Liver (tissue), 9 donors: Measurements from ENCODE around the gene LAMC3. TPM values are rescaled to one million over a fixed set of nuclear protein-coding genes. Genes with fewer than 3 reads are reported as not detected.
"Not testable (repeated sequence)": the region's sequence is repeated elsewhere in the genome, so short reads cannot be mapped to it uniquely, and the experiment has no call there.

Experiments used
- DNase-seq: peaks from one replicate; pipeline ENCODE4 v3.0.0-alpha.2; 2017; ENCODE audit warnings: low spot score
- H3K27ac ChIP-seq, 2 donors: one replicate each; pipeline ENCODE4 v1.7.0; 2013; ENCODE audit warnings: inconsistent platforms in 2 of 2, low read length in 2 of 2, control low read depth in 1 of 2, low read depth in 1 of 2, mild to moderate bottlenecking in 1 of 2
- H3K27me3 ChIP-seq, 4 donors: one replicate each; pipeline versions ENCODE4 v1.6.1 to v1.7.0; 2013; ENCODE audit warnings: low read length in 3 of 4, inconsistent platforms in 1 of 4, mild to moderate bottlenecking in 1 of 4, moderate library complexity in 1 of 4; ENCODE audit not compliant: control insufficient read depth in 4 of 4, insufficient read depth in 4 of 4
- H3K36me3 ChIP-seq, 4 donors: one replicate each; pipeline versions ENCODE4 v1.6.1 to v1.7.0; 2013; ENCODE audit warnings: low read length in 3 of 4, mild to moderate bottlenecking in 3 of 4, low read depth in 1 of 4, moderate library complexity in 1 of 4; ENCODE audit not compliant: control insufficient read depth in 4 of 4, insufficient read depth in 3 of 4
- H3K4me1 ChIP-seq, 4 donors: one replicate each; pipeline versions ENCODE4 v1.6.1 to v1.7.0; 2013; ENCODE audit warnings: low read length in 3 of 4, mild to moderate bottlenecking in 3 of 4, moderate library complexity in 1 of 4; ENCODE audit not compliant: control insufficient read depth in 4 of 4, insufficient read depth in 4 of 4
- H3K4me3 ChIP-seq, 3 donors: one replicate each; pipeline versions ENCODE4 v1.6.1 to v1.7.0; 2013; ENCODE audit warnings: low read length in 3 of 3, control low read depth in 1 of 3, low read depth in 1 of 3, mild to moderate bottlenecking in 1 of 3
- H3K9ac ChIP-seq, 2 donors: one replicate each; pipeline ENCODE4 v1.7.0; 2013; ENCODE audit warnings: low read length in 2 of 2, mild to moderate bottlenecking in 2 of 2, moderate library complexity in 2 of 2, control low read depth in 1 of 2, low read depth in 1 of 2
- H3K9me3 ChIP-seq, 4 donors: one replicate each; pipeline versions ENCODE4 v1.6.1 to v1.7.0; 2013; ENCODE audit warnings: low read length in 3 of 4; ENCODE audit not compliant: control insufficient read depth in 4 of 4
- EGR1 ChIP-seq, 2 donors: IDR thresholded peaks; 2 replicates each; pipeline ENCODE4 v1.6.1; 2016 to 2018; ENCODE audit warnings: antibody characterized with exemption in 2 of 2, low read depth in 2 of 2
- FOXA1 ChIP-seq: IDR thresholded peaks from 2 replicates; pipeline ENCODE4 v1.6.1; 2016; ENCODE audit warnings: antibody characterized with exemption
- FOXA2 ChIP-seq: IDR thresholded peaks from 2 replicates; pipeline ENCODE4 v1.6.1; 2016; ENCODE audit warnings: antibody characterized with exemption
- GABPA ChIP-seq, 2 donors: IDR thresholded peaks in 1 of 2; conservative IDR thresholded peaks in 1 of 2; 2 replicates each; pipeline ENCODE4 v1.6.1; 2016; ENCODE audit warnings: antibody characterized with exemption in 2 of 2, mild to moderate bottlenecking in 1 of 2, moderate library complexity in 1 of 2
- HNF4A ChIP-seq, 2 donors: conservative IDR thresholded peaks; 2 replicates each; pipeline ENCODE4 v1.6.1; 2016; ENCODE audit warnings: antibody characterized with exemption in 2 of 2, mild to moderate bottlenecking in 2 of 2
- HNF4G ChIP-seq: IDR thresholded peaks from 2 replicates; pipeline ENCODE4 v1.6.1; 2016; ENCODE audit warnings: antibody characterized with exemption
- RAD21 ChIP-seq, 2 donors: IDR thresholded peaks; 2 replicates each; pipeline ENCODE4 v1.6.1; 2016; ENCODE audit warnings: antibody characterized with exemption in 2 of 2, mild to moderate bottlenecking in 2 of 2
- RXRA ChIP-seq, 2 donors: IDR thresholded peaks; 2 replicates each; pipeline ENCODE4 v1.6.1; 2017 to 2018; ENCODE audit warnings: antibody characterized with exemption in 2 of 2, mild to moderate bottlenecking in 1 of 2
- SP1 ChIP-seq: IDR thresholded peaks from 2 replicates; pipeline ENCODE4 v1.6.1; 2018; ENCODE audit warnings: antibody characterized with exemption, mild to moderate bottlenecking
- TAF1 ChIP-seq: conservative IDR thresholded peaks from 2 replicates; pipeline ENCODE4 v1.6.1; 2016; ENCODE audit warnings: antibody characterized with exemption, mild to moderate bottlenecking
- WGBS: extraction: QIAGEN DNeasy Blood & Tissue Kit; methylation state at CpG from one replicate; pipeline ENCODE4 v1.1.7; 2013; 5-methylcytosine and 5-hydroxymethylcytosine counted together
- polyA plus RNA-seq, 2 donors: library from polyadenylated mRNA; stranded (reverse) in 1 of 2; unstranded in 1 of 2; fragments of 200-250 nt in 1 of 2; fragments of >200 nt in 1 of 2; fragmentation: Nextera tagmentation in 1 of 2; extraction: Ambion mirVana in 1 of 2; gene quantifications; one replicate each; pipeline versions ENCODE4 v1.2.1 to v1.2.3, GENCODE V29; 2013 to 2015
- total RNA-seq, 2 donors: library from RNA; depleted of rRNA; stranded (reverse); fragments of >200 nt; gene quantifications; one replicate each; pipeline ENCODE4 v1.2.3, GENCODE V29; 2014
- TF ChIP-seq, protein P1 (sequence below): IDR thresholded peaks from 2 replicates; pipeline ENCODE4 v1.6.1; 2016; ENCODE audit warnings: antibody characterized with exemption
- TF ChIP-seq, protein P2 (sequence below): IDR thresholded peaks from 2 replicates; pipeline ENCODE4 v1.6.1; 2016; ENCODE audit warnings: antibody characterized with exemption
- TF ChIP-seq, protein P3 (sequence below): fragments of 150-350 bp; IDR thresholded peaks from 2 replicates; pipeline ENCODE4 v1.5.1; 2017; ENCODE audit warnings: improper control_type of control experiment, low read depth, low read length; ENCODE audit not compliant: missing input control
- TF ChIP-seq, protein P4 (sequence below): IDR thresholded peaks from 2 replicates; pipeline ENCODE4 v1.6.1; 2016; ENCODE audit warnings: antibody characterized with exemption, mild to moderate bottlenecking
- donor health status: healthy.
- donor health status: healthy.
- donor health status: healthy.
- donor health status: healthy.
- donor health status: healthy.

The LAMC3 gene
- total and polyA plus RNA-seq, 4 donors: 1.4 to 5.9 (median 2.9) TPM

DNA sequence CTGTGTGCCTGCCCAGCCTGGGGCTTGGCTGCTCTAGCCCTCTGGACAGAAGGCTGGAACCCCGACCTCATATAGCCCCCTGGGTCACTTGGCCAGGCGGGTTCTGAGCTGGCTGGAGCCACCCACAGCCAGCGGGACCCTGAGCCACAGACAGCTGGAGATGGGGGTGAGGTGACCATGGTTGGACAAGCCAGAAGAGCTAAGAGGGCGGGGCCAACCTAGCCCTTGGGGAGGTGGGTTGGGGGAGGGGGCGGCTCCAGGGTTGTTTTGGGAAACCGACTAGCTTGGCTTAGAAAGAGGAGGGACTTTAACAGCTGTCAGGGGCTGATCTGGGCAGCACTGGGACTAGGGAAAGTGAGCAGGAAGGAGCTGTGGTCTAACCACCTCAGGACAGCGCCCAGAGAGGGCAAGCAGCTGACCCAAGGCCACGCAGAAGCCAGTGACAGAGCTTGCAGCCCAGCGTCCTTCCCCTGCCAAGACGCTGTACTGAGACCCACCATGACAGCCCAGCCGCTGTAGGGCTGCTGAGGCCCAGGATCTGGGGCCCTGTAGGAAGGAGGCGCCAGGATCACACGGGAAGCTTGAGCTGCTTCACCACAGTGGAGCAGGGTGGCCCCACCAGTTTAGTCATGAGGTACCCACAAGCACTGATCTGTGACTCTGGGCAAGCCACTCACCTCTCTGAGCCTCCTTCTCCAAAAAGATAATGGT lies 89.6 kb downstream of the LAMC3 start:
- DNase-seq: no peak
- H3K36me3 ChIP-seq: no peaks in the 10 kb centered on the region
- WGBS: 81% methylated on average over 13 of the region's 13 CpGs
- H3K27me3 ChIP-seq: peaks cover 0 to 6% (median 3%) of the 10 kb centered on the region in 4 donors
- no peaks in the 10 kb centered on the region for H3K9me3 ChIP-seq
- TF ChIP-seq HNF4A (conservative IDR thresholded peaks at IDR 0.05) (no peak), RAD21 (IDR thresholded peaks at IDR 0.05) (no peak), HNF4G (no peak), FOXA1 (no peak), RXRA (IDR thresholded peaks at IDR 0.05) (no peak), SP1 (no peak), EGR1 (IDR thresholded peaks at IDR 0.05; ENCODE audit: low read depth in 2 of 2) (no peak), FOXA2 (no peak), TAF1 (no peak)
- TF ChIP-seq, protein P1, sequence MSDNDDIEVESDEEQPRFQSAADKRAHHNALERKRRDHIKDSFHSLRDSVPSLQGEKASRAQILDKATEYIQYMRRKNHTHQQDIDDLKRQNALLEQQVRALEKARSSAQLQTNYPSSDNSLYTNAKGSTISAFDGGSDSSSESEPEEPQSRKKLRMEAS: no peak
- TF ChIP-seq, protein P2, sequence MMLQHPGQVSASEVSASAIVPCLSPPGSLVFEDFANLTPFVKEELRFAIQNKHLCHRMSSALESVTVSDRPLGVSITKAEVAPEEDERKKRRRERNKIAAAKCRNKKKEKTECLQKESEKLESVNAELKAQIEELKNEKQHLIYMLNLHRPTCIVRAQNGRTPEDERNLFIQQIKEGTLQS: no peak
- TF ChIP-seq, protein P3, sequence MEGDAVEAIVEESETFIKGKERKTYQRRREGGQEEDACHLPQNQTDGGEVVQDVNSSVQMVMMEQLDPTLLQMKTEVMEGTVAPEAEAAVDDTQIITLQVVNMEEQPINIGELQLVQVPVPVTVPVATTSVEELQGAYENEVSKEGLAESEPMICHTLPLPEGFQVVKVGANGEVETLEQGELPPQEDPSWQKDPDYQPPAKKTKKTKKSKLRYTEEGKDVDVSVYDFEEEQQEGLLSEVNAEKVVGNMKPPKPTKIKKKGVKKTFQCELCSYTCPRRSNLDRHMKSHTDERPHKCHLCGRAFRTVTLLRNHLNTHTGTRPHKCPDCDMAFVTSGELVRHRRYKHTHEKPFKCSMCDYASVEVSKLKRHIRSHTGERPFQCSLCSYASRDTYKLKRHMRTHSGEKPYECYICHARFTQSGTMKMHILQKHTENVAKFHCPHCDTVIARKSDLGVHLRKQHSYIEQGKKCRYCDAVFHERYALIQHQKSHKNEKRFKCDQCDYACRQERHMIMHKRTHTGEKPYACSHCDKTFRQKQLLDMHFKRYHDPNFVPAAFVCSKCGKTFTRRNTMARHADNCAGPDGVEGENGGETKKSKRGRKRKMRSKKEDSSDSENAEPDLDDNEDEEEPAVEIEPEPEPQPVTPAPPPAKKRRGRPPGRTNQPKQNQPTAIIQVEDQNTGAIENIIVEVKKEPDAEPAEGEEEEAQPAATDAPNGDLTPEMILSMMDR: no peak
- TF ChIP-seq, protein P4, sequence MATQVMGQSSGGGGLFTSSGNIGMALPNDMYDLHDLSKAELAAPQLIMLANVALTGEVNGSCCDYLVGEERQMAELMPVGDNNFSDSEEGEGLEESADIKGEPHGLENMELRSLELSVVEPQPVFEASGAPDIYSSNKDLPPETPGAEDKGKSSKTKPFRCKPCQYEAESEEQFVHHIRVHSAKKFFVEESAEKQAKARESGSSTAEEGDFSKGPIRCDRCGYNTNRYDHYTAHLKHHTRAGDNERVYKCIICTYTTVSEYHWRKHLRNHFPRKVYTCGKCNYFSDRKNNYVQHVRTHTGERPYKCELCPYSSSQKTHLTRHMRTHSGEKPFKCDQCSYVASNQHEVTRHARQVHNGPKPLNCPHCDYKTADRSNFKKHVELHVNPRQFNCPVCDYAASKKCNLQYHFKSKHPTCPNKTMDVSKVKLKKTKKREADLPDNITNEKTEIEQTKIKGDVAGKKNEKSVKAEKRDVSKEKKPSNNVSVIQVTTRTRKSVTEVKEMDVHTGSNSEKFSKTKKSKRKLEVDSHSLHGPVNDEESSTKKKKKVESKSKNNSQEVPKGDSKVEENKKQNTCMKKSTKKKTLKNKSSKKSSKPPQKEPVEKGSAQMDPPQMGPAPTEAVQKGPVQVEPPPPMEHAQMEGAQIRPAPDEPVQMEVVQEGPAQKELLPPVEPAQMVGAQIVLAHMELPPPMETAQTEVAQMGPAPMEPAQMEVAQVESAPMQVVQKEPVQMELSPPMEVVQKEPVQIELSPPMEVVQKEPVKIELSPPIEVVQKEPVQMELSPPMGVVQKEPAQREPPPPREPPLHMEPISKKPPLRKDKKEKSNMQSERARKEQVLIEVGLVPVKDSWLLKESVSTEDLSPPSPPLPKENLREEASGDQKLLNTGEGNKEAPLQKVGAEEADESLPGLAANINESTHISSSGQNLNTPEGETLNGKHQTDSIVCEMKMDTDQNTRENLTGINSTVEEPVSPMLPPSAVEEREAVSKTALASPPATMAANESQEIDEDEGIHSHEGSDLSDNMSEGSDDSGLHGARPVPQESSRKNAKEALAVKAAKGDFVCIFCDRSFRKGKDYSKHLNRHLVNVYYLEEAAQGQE: no peak
- no peak overlapping the region for H3K27ac ChIP-seq
- no peak overlapping the region for H3K9ac ChIP-seq
- peaks cover 4 to 10% (median 6%) of the 10 kb centered on the region in 4 donors for H3K4me1 ChIP-seq
- no peak overlapping the region for H3K4me3 ChIP-seq

DNA sequence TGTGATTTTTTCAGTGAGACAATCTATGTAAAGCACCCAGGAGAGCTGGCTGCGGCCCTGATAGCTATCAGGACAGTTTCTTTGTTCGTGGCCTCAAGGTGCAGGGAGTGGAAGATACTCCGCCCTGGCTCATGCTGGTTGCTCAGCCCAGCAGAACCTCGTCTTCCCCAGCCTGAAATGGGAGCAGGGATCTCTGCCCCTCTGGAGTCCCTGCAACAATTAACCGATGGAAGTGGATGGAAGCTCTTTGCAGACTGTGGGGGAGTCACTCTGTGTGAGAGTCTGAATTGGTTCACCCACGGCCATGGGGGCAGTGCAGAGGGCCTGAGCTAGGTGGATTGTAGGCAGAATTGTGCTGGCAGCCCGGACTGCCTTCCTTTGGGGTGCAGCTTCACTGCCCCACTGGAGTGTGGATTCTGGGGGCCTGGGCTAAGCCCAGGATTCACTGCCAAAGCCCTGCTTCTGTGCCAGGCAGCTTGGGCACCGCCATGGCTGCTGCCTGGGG lies 90.2 kb downstream of the LAMC3 start:
- 88% methylated on average over 8 of the region's 8 CpGs for WGBS
- DNase-seq: no peak
- H3K4me1 ChIP-seq: peaks cover 4 to 10% (median 6%) of the 10 kb centered on the region in 4 donors
- no peak overlapping the region for H3K9ac ChIP-seq
- peaks cover 0 to 6% (median 3%) of the 10 kb centered on the region in 4 donors for H3K27me3 ChIP-seq
- no peaks in the 10 kb centered on the region for H3K9me3 ChIP-seq
- no peak overlapping the region for H3K27ac ChIP-seq
- no peaks in the 10 kb centered on the region for H3K36me3 ChIP-seq
- no peak overlapping the region for H3K4me3 ChIP-seq
- TF ChIP-seq RAD21 (IDR thresholded peaks at IDR 0.05) (no peak), EGR1 (IDR thresholded peaks at IDR 0.05; ENCODE audit: low read depth in 2 of 2) (no peak), HNF4A (conservative IDR thresholded peaks at IDR 0.05) (no peak), FOXA2 (no peak), GABPA (IDR thresholded peaks at IDR 0.05 in 1 of 2, conservative IDR thresholded peaks at IDR 0.05 in 1 of 2) (no peak), HNF4G (no peak)
- TF ChIP-seq, protein P3: no peak
- TF ChIP-seq, protein P2: no peak

DNA sequence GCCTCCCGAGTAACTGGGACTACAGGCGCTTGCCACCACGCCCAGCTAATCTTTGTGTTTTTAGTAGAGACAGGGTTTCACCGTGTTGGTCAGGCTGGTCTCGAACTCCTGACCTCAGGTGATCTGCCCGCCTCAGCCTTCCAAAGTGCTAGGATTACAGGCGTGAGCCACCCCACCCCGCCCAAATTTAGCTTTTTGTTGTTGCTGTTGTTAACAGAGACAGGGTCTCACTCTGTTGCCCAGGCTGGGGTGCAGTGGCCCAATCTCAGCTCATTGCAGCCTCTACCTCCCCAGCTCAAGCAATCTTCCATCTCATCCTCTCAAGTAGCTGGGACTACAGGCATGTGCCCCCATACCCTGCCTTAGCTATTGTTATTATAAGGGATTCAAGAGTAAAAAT lies 90.9 kb downstream of the LAMC3 start:
- not testable (repeated sequence) for H3K27me3 ChIP-seq, H3K4me3 ChIP-seq, DNase-seq, H3K9ac ChIP-seq, H3K9me3 ChIP-seq, H3K27ac ChIP-seq, H3K36me3 ChIP-seq
- H3K4me1 ChIP-seq: peaks cover 4 to 10% (median 6%) of the 10 kb centered on the region in 4 donors
- 91% methylated on average over 8 of the region's 8 CpGs for WGBS
